ENCODE results near the gene CYP2B6. TPM values are rescaled to one million over a fixed set of nuclear protein-coding genes. Genes with fewer than 3 reads are reported as not detected.

Gene CYP2B6
- not detected for total RNA-seq
- total RNA-seq (2013): not detected

GRCh38 chr19:40990972-40991381 is at the start of gene CYP2B6:
TSS of gene CYP2B6 (plus strand) at chr19:40991282. CDS start at chr19:40991306, 24 bp downstream.
- no peak within 1 kb of the TSS for H3K4me3 Mint-ChIP-seq
- H3K27ac Mint-ChIP-seq: no peak within 1 kb of the TSS
- Histone ChIP-seq H3K4me3 (ENCODE audit: low read length) (no peak within 1 kb of the TSS), H3K27me3 (ENCODE audit: control insufficient read depth, insufficient read depth, low read length) (no peaks in the 10 kb centered on the region), H3K36me3 (ENCODE audit: control insufficient read depth, insufficient read depth, low read length) (no peaks in the 10 kb centered on the region), H3K4me1 (ENCODE audit: control insufficient read depth, insufficient read depth, low read length) (no peaks in the 10 kb centered on the region), H3K27ac (ENCODE audit: low read length) (no peak within 1 kb of the TSS), H3K9me3 (ENCODE audit: control insufficient read depth, insufficient read depth, low read length) (no peaks in the 10 kb centered on the region)
- ATAC-seq: no peak
- intact Hi-C loops (cut with micrococcal nuclease): no loop called here
- peaks cover 0 to 2% of the 10 kb centered on the region in 2 donors for H3K9me3 Mint-ChIP-seq
- peaks cover 26 to 53% of the 10 kb centered on the region in 2 donors for H3K27me3 Mint-ChIP-seq (ENCODE audit: low read depth in 2 of 2)
- DNase-seq: no peak
- TF ChIP-seq CTCF (IDR thresholded peaks at IDR 0.05): no peak
- no peaks in the 10 kb centered on the region for H3K36me3 Mint-ChIP-seq
- no peaks in the 10 kb centered on the region for H3K4me1 Mint-ChIP-seq
- WGBS (ENCODE audit: insufficient coverage): 86% methylated on average over 2 of the region's 2 CpGs

GRCh38 chr19:40941481-40942219 is 49.4 kb upstream of the CYP2B6 start:
- 84% methylated on average over 9 of the region's 9 CpGs for WGBS (ENCODE audit: insufficient coverage)
- Histone ChIP-seq H3K36me3 (ENCODE audit: control insufficient read depth, insufficient read depth, low read length) (no peaks in the 10 kb centered on the region), H3K4me3 (ENCODE audit: low read length) (no peak overlapping the region), H3K4me1 (ENCODE audit: control insufficient read depth, insufficient read depth, low read length) (no peaks in the 10 kb centered on the region), H3K27ac (ENCODE audit: low read length) (no peak overlapping the region), H3K9me3 (ENCODE audit: control insufficient read depth, insufficient read depth, low read length) (no peaks in the 10 kb centered on the region), H3K27me3 (ENCODE audit: control insufficient read depth, insufficient read depth, low read length) (no peaks in the 10 kb centered on the region)
- TF ChIP-seq CTCF (IDR thresholded peaks at IDR 0.05): no peak
- no peaks in the 10 kb centered on the region for H3K36me3 Mint-ChIP-seq
- intact Hi-C loops (cut with micrococcal nuclease): no loop called here
- H3K27me3 Mint-ChIP-seq (ENCODE audit: low read depth in 2 of 2): peaks cover 14 to 20% of the 10 kb centered on the region in 2 donors
- H3K4me1 Mint-ChIP-seq: no peaks in the 10 kb centered on the region
- no peak overlapping the region for H3K27ac Mint-ChIP-seq
- H3K4me3 Mint-ChIP-seq: no peak overlapping the region
- ATAC-seq (no peak), DNase-seq (no peak)
- no peaks in the 10 kb centered on the region for H3K9me3 Mint-ChIP-seq

GRCh38 chr19:40945645-40946044 is 45.4 kb upstream of the CYP2B6 start:
- Mint-ChIP-seq H3K4me1 (no peaks in the 10 kb centered on the region), H3K27me3 (ENCODE audit: low read depth in 2 of 2) (peaks cover 14 to 16% of the 10 kb centered on the region in 2 donors), H3K27ac (no peak overlapping the region), H3K36me3 (no peaks in the 10 kb centered on the region), H3K4me3 (no peak overlapping the region), H3K9me3 (no peaks in the 10 kb centered on the region)
- Histone ChIP-seq H3K27ac (ENCODE audit: low read length) (no peak overlapping the region), H3K27me3 (ENCODE audit: control insufficient read depth, insufficient read depth, low read length) (no peaks in the 10 kb centered on the region), H3K9me3 (ENCODE audit: control insufficient read depth, insufficient read depth, low read length) (no peaks in the 10 kb centered on the region), H3K36me3 (ENCODE audit: control insufficient read depth, insufficient read depth, low read length) (no peaks in the 10 kb centered on the region), H3K4me3 (ENCODE audit: low read length) (no peak overlapping the region), H3K4me1 (ENCODE audit: control insufficient read depth, insufficient read depth, low read length) (no peaks in the 10 kb centered on the region)
- WGBS (ENCODE audit: insufficient coverage): 82% methylated on average over 2 of the region's 2 CpGs
- ATAC-seq (no peak), DNase-seq (no peak)
- intact Hi-C loops (cut with micrococcal nuclease): no loop called here
- no peak for TF ChIP-seq CTCF (IDR thresholded peaks at IDR 0.05)

- Mint-ChIP-seq H3K4me1 (no peaks in the 10 kb centered on the region), H3K36me3 (no peaks in the 10 kb centered on the region), H3K27me3 (ENCODE audit: low read depth in 2 of 2) (peaks cover 14 to 16% of the 10 kb centered on the region in 2 donors), H3K9me3 (no peaks in the 10 kb centered on the region), H3K4me3 (no peak overlapping the region), H3K27ac (no peak overlapping the region)
- DNase-seq (no peak), ATAC-seq (no peak)
- no peak for TF ChIP-seq CTCF (IDR thresholded peaks at IDR 0.05)
- H3K36me3 ChIP-seq (ENCODE audit: control insufficient read depth, insufficient read depth, low read length): no peaks in the 10 kb centered on the region
- H3K27me3 ChIP-seq (ENCODE audit: control insufficient read depth, insufficient read depth, low read length): no peaks in the 10 kb centered on the region
- no peaks in the 10 kb centered on the region for H3K4me1 ChIP-seq (ENCODE audit: control insufficient read depth, insufficient read depth, low read length)
- peaks cover under 1% of the 10 kb centered on the region for H3K9me3 ChIP-seq (ENCODE audit: control insufficient read depth, insufficient read depth, low read length)
- WGBS (ENCODE audit: insufficient coverage): 94% methylated on average over 2 of the region's 2 CpGs
- intact Hi-C loops (cut with micrococcal nuclease): no loop called here
- H3K4me3 ChIP-seq (ENCODE audit: low read length): no peak overlapping the region
- H3K27ac ChIP-seq (ENCODE audit: low read length): no peak overlapping the region
These were observed 44.0 kb upstream of the CYP2B6 start for GRCh38 chr19:40947114-40947513.
